ENCODE results near the gene SLC10A4.
"Not testable (repeated sequence)": the region's sequence is repeated elsewhere in the genome, so short reads cannot be mapped to it uniquely, and the experiment has no call there.

SLC10A4 gene, protein sequence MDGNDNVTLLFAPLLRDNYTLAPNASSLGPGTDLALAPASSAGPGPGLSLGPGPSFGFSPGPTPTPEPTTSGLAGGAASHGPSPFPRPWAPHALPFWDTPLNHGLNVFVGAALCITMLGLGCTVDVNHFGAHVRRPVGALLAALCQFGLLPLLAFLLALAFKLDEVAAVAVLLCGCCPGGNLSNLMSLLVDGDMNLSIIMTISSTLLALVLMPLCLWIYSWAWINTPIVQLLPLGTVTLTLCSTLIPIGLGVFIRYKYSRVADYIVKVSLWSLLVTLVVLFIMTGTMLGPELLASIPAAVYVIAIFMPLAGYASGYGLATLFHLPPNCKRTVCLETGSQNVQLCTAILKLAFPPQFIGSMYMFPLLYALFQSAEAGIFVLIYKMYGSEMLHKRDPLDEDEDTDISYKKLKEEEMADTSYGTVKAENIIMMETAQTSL

DNA sequence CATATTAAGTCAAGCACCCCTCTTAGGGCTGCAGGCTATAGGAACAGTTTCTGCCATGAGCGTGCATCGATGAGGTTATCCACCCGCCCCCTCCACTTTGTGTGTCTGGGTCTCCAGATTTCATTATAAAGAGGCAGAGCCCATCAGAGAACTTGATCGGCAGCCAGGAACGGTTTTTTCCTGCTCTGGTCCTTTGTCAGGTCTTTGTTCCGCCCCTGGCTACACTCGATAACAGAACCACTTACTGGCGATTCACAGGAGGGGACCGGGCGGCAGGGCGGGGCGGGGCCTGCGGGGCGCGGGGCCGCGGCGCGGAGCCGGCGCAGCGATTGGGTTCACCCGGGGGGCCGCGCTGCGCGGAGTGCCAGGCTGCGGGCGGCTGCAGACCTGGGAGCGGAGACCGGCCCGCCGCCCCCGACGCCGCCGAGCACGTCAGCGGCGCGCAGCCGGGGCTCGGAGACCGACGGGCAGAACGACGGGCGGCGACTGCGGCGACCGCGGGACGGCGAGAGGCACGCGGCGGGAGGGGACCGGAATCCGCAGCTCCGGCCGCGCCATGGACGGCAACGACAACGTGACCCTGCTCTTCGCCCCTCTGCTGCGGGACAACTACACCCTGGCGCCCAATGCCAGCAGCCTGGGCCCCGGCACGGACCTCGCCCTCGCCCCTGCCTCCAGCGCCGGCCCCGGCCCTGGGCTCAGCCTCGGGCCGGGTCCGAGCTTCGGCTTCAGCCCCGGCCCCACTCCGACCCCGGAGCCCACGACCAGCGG lies at the start of gene SLC10A4:
Gene SLC10A4 (plus strand): TSS at position 338 of the 771 bp plus-strand sequence. CDS start 219 bp downstream, at position 557.
- DNase-seq (ENCODE audit: low read depth, low spot score) = no peak

DNA sequence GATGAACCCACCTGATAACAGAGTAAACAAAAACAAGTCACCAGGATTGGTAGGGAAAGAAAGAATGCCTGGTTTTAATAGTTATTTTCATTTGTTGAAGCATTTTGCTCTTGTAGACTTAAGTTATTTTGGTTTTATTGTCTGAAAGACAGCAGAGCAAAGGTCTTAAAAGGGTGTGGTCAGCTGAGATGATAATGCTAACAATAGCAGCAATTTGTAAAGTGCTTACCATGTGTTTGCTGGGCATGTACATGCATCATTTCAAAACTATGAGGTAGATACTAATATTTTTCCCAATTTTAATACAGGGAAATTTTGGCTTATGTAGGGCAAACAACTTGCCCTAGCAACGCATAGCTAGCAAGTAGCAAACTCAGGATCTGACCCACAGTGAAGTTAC lies 46.8 kb upstream of the SLC10A4 start:
- DNase-seq (ENCODE audit: low read depth, low spot score) = no peak

DNA sequence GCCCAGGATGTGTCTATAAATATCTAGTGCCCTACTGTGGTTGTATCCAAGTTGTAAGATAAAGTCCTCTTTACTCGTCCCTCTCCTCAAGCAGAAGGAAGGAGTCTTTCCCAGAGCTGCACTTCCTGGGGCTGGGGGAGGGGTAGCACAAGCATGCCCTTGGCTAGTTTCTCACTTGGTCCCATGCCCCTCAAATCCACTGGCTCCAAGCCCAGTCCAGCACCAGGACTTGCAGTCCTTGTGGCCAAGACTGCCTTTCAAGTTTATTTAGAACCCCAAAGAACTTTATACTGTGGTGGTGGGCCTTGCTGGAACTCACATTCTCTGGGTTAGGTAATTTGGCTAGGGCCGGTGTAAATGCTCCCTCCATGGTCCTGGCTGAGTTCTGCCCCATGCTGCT lies 43.2 kb upstream of the SLC10A4 start:
- DNase-seq (ENCODE audit: low read depth, low spot score) = no peak

DNA sequence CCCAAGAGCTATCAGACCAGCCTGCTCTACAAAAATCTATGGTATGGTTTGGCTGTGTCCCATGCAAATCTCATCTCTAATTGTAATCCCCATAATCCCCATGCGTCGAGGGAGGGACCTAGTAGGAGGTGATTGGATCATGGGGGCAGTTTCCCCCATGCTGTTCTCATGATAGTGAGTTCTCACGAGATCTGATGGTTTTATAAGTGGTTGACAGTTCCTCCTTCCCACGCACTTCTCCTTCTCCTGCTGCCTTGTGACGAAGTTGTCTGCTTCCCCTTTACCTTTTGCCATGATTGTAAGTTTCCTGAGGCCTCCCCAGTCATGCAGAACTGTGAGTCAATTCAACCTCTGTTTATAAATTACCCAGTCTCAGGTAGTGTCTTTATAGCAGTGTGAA lies 42.2 kb upstream of the SLC10A4 start:
- DNase-seq (ENCODE audit: low read depth, low spot score) = not testable (repeated sequence)

DNA sequence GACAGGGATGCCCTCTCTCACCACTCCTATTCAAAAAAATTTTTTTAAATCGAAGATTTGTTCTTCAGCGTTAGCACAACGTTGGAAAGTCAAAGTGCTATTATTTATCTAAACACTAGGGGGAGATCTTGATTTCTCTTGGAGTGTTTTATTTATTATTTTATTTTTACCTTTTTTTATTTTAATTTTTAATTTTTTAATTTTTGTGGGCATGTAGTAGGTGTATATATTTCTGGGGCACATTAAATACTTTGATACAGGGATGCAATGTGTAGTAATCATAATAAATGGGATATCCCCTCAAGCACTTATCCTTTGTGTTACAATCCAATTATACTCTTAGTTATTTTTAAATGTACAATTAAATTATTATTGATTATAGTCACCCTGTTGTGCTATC lies 37.4 kb upstream of the SLC10A4 start:
- DNase-seq (ENCODE audit: low read depth, low spot score) = no peak

DNA sequence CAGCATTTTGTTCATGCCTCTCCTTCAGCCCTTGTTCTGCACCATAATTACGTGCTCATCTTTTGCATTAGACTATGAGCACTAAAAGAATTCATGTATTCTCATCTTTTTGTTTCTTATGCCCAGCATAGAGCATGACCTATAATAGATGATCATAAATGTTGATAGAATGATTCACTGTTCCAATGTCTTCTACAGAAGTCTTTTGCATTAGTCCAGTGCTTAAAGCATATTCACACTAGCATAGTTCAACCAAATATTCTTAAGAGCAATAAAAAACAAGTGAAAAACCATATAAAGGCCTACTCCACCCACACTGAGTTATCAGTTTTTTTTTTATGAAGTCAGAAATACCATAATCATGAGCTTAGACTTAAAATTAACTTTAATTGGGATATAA lies 36.5 kb upstream of the SLC10A4 start:
- DNase-seq (ENCODE audit: low read depth, low spot score) = no peak

DNA sequence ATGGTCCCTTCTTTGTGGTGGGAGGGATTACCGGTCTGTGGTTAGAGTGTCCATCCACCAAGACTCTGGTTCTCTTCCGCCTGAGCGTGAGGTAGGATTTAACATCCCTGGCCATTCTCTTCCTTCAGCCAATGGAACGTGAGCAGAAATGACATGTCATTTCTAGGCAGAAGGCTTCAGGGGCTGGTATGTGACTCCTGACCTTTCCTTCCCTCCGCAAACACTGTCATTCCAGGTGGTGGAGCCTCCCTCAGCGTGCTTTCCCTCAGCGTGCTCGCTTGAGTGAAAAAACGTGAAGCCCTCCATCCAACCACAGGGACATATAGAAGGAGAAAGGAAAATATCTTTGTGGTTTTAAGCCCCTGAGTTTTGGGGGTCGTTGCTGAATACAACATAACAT lies 34.0 kb upstream of the SLC10A4 start:
- DNase-seq (ENCODE audit: low read depth, low spot score) = no peak

DNA sequence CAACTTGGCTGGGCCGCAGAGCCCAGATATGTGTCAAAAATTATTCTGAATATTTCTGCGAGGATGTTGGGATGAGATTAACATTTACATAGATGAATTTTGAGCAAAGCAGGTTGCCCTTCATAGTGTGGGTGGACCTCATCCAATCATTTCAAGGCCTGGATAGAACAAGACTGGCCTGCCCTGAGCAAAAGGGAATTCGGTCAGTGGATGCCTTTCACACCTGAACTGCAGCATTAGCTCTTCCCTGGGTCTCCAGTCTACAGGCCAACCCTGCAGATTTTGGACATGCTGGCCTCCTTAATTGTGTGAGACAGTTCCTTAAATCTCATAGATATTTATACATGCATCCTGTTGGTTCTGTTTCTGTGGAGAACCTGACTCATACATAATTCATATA lies 32.4 kb upstream of the SLC10A4 start:
- DNase-seq (ENCODE audit: low read depth, low spot score) = no peak

DNA sequence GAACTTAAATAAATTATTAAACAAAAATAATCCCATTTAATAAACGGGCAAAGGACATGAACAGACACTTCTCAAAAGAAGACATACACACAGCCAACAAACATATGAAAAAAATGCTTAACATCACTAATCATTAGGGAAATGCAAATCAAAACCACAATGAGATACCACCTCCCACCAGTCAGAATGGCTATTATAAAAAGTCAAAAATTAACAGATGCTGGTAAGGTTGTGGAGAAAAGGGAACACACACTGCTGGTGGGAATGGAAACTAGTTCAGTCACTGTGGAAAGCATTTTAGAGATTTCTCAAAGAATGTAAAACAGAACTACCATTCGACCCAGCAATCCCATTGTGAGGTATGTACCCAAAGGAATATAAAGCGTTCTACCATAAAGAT lies 31.5 kb upstream of the SLC10A4 start:
- DNase-seq (ENCODE audit: low read depth, low spot score) = not testable (repeated sequence)

DNA sequence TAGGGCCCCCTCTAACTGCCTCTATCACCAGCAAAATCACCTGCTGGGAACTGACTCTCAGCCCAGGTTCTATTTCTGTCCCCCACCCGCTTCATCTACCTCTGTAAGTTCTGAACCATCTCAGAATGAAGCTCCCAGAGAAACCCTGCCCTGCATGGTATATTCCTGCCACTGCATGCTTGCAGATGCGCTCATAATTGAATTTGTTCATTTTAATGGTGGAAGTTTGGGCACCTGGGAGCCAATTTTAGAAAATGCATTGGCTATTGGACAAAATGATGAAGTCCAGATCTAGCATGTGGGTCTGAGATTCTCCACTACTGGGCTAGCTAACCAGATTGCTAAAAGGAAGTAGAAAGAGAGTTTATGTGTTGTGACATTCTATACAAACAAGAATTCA lies 28.6 kb upstream of the SLC10A4 start:
- no peak for DNase-seq (ENCODE audit: low read depth, low spot score)

DNA sequence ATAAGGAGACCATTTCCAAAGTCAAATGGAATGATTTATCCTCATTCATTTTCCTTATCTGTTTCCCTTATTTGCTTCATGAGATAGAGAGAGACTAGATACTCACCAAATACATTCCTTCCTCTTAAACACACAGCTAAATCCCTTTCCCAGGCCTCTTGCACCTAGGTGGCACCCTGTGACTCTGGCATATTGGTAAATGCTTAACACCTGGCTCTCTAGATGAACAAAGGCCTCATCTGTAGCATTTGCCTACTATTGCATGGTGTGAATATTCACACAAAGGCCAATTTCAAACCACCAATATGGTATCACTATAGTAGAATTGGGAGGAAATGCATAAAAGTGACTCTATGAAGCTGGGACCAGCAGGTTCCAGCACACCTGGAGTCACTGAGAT lies 22.1 kb upstream of the SLC10A4 start:
- no peak for DNase-seq (ENCODE audit: low read depth, low spot score)

DNA sequence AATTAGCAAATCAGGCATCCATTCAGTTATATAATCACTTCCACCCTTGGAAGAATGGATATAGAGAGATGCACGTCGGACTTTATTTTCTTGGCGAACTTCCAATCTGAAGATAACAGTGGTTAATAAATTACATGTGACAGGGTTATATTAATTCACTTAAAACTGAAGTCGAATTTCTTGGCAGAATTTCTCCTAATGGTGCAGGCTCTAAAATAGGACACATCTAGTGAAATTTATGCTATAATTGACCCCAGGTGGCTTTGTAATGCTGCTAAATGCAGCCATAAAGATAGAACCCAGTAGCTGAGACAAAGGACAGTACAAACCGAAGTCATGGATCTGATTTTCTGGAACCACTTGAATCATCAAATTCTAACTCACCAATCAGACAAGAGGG lies 20.8 kb upstream of the SLC10A4 start:
- DNase-seq (ENCODE audit: low read depth, low spot score) = no peak

DNA sequence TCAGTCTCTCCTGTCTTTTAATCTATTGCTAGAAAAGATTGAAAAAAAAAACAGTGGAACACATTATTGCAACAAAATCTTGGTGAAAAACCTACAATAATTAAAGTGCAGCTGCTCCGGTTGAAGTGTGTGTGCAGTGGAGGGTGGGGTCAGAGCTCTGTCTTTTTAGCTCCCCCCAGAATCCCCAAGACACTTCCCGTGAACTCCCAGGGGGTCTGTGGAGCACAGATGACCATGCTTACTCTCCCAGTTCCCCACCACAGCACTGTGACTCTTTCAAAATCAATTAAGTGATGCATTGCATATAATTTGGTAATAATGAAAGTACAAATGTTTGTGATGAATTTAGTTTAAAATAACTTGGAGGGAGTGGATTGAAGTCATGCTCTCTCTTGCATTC lies 15.7 kb upstream of the SLC10A4 start:
- no peak for DNase-seq (ENCODE audit: low read depth, low spot score)

DNA sequence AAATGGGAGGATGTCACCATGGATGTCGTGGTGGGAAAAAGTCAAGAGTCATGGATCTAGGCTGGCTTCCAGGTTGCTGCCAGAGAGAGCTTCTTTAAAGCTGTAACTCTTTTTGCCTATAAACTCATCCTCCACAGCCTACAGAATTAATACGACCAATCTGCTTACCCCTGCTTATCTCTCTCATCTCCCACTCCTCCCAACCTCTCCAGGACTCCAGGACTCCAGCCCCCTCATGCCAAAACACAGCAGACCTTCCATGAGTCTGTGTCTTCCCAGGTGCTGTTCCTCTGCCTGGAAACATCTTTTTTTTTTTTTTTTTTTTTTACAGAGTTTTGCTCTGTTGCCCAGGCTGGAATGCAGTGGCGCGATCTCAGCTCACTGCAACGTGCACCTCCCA lies 15.3 kb upstream of the SLC10A4 start:
- DNase-seq (ENCODE audit: low read depth, low spot score) = no peak

DNA sequence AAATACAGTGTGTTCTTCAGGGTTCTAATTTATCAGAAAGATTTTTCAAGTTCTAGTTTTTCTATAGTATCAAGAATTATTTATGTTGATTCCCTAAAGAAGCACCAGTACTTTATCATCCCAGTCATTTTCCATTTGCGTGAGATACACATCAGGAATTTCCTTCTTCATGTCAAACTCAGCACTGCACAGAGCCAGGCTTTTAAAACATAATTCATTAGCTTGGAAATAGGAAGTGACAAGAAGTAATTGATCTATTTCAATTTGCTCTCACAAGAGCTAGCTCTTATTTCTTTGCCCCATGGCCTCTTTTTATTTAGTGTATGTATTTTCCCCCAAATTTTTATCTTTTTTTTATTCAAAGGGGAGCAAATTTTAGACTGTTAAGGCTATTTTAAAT lies 13.0 kb upstream of the SLC10A4 start:
- no peak for DNase-seq (ENCODE audit: low read depth, low spot score)

DNA sequence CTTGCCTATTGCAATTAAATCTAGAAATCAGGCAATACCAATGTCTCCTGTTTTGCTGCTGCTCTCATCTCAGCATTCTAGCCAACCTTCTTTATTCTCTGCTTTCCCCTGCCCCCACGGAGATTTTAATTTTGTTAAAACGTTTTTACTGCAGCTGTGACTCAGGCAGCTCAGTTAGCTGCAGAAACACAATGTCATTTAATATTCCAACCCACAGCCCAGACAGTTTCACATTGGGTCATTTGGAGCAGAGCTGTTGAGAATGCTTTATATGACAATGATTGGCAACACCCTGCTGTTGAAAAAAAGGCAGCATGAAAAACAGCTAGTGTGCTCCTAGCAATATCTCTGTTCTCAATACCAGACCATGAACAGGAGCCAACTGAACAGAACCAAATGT lies 12.6 kb upstream of the SLC10A4 start:
- no peak for DNase-seq (ENCODE audit: low read depth, low spot score)

DNA sequence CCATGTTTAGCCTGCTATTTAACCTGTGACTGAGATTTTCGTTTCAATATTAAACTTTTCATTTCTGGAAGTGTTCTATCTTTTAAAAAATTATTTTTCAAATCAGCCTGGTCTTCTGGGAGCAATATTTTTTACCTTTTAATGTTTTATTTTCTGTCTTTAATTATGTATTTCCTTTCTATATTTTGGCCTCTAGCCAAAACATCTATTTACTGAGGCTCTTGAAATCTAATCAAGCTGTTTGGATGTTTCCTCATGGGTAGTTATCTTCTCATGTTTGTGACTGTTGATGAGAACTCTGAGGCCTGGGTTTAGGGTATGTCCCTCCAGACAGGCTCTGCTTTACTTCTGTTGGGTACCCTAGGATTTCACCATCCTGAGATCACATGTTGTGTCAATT lies 10.3 kb upstream of the SLC10A4 start:
- no peak for DNase-seq (ENCODE audit: low read depth, low spot score)

DNA sequence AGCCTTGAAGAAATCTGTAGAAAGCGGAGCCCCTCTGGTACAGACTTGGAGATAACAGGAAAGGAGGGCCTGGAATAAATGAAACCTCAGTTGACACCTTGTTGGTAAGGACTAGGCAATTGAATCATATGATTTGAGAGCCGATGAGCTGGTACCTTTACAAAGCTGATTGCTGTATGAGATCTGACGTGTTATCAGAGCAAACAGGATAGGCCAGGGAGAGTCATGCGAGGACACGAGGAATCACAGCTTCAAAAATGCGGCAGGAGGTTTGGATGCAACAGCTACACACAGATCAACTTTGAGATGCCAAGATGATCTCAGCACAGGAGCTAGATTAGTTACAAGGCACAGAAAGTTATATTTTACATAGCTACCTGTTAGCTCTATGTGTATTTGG lies 7.4 kb upstream of the SLC10A4 start:
- DNase-seq (ENCODE audit: low read depth, low spot score) = no peak

DNA sequence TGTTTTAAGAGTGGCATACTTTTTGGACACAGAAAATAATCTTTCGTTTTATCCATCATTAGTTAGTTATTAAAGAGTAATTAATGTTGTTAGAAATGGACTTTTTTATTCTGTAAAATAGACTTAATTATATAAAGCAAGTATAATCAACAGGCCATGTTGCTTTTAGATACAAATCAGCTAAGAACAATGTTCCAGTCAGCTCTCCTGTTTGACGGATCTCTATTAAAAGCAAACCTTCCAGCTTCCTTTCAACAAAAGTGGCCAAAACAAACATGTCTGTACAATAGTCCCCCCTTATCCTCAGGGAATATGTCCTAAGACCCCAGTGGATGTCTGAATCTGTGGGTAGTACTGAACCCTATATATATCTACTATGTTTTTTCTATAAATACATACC lies 4.9 kb upstream of the SLC10A4 start:
- no peak for DNase-seq (ENCODE audit: low read depth, low spot score)

DNA sequence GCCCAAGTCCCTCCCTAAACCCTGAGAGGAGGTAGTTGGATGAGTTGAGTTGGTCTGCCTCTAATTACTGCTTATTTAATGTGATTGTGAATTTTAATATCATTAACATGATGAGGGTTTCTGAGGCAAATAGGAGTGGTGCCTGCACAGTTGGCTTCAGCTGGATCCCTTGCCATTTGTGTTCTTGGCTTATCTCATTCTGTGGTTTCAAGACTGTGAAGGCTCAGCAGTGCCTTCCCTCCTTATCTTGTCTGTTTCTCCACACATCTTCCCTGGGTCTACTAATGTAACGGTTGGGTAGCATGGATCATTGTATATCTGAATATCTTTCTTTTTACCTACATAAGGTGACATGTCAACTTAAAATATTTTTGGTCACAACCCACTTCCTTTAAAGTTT lies 1.6 kb upstream of the SLC10A4 start:
- DNase-seq (ENCODE audit: low read depth, low spot score) = no peak

DNA sequence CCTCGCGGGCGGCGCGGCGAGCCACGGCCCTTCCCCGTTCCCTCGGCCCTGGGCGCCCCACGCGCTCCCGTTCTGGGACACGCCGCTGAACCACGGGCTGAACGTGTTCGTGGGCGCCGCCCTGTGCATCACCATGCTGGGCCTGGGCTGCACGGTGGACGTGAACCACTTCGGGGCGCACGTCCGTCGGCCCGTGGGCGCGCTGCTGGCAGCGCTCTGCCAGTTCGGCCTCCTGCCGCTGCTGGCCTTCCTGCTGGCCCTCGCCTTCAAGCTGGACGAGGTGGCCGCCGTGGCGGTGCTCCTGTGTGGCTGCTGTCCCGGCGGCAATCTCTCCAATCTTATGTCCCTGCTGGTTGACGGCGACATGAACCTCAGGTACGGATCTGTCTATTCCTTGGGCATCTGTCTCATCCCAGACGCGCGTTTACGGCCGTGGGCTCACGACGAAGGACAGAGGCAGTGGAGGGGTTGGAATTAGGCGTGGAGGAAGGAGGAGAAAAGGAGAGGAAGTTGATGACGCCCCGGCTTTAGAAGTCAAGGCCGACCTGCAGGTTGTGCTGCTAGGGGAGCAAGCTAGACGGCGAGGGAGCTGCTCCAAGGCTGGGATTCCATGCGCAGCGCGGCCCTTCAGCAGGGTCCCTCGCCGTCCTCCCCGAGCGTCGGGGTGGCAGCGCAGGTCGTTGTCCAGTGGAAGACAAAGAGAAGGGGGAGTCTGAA lies 792 bp downstream of the SLC10A4 start:
- DNase-seq (ENCODE audit: low read depth, low spot score) = no peak

DNA sequence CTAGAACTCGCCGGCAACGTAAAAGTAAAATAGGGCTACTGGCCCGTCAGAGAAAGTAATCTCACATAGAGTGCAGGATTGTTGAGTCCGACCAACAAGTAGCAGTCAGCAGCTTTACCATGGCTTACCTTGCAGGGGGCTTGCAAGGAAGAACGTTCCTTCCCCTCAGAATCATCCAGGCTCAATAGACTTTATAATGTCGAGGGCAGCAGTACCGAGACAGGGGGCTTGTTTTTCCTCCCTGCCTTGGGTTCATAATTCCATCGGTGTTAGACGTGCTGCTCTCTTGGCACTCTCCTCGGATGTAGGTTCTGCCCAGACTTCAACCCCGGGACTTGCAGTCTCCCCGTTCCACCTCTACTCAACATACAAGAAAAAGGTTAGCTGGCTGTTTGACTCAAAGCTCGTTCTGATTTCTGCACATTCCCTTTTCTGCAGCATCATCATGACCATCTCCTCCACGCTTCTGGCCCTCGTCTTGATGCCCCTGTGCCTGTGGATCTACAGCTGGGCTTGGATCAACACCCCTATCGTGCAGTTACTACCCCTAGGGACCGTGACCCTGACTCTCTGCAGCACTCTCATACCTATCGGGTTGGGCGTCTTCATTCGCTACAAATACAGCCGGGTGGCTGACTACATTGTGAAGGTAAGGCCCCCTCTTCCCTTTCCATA lies 1.5 kb downstream of the SLC10A4 start:
- DNase-seq (ENCODE audit: low read depth, low spot score) = no peak

Data from smooth muscle cell of the brain vasculature (primary cell).